Transverse colon (tissue), 4 donors: ENCODE results near the gene SHISA7. TPM values are rescaled to one million over a fixed set of nuclear protein-coding genes. Genes with fewer than 3 reads are reported as not detected.

Experiments used
- DNase-seq: peaks from one replicate; pipeline ENCODE4 v3.0.0-alpha.2; 2019
- H3K27ac ChIP-seq, 4 donors: fragments of 200-600 bp; sonication (generic); 2 replicates each; pipeline ENCODE4 v1.5.1; 2016 to 2018; ENCODE audit warnings: inconsistent platforms in 4 of 4
- H3K27me3 ChIP-seq: fragments of 200-600 bp; sonication (generic); 2 replicates; pipeline ENCODE4 v1.5.1; 2017; ENCODE audit warnings: inconsistent platforms
- H3K36me3 ChIP-seq, 4 donors: fragments of 200-600 bp; sonication (generic); 2 replicates each; pipeline ENCODE4 v1.5.1; 2017 to 2019; ENCODE audit warnings: inconsistent platforms in 4 of 4
- H3K4me1 ChIP-seq, 4 donors: fragments of 200-600 bp; sonication (generic); 2 replicates each; pipeline ENCODE4 v1.5.1; 2017 to 2020; ENCODE audit warnings: inconsistent platforms in 4 of 4
- H3K4me3 ChIP-seq, 4 donors: fragments of 200-600 bp; sonication (generic); 1 replicate in 1 of 4; 2 replicates in 3 of 4; pipeline versions ENCODE4 v1.5.1 to v1.6.1; 2017 to 2019; ENCODE audit warnings: inconsistent platforms in 4 of 4
- H3K9me3 ChIP-seq, 2 donors: fragments of 200-600 bp; sonication (generic); 2 replicates each; pipeline ENCODE4 v1.5.1; 2017 to 2019; ENCODE audit warnings: inconsistent platforms in 2 of 2
- CTCF ChIP-seq, 5 experiments: fragments of 200-600 bp in 3 of 5; fragments of 450-650 bp in 2 of 5; sonication (generic) in 3 of 5; IDR thresholded peaks; 1 replicate in 2 of 5; 2 replicates in 3 of 5; pipeline ENCODE4 v1.5.1; 2016 to 2017; ENCODE audit warnings: antibody characterized with exemption in 5 of 5, inconsistent platforms in 3 of 5, mild to moderate bottlenecking in 2 of 5, moderate library complexity in 1 of 5
- EP300 ChIP-seq: sonication (generic); formaldehyde crosslinking; IDR thresholded peaks from one replicate; pipeline ENCODE4 v1.6.1; 2017; ENCODE audit warnings: antibody characterized with exemption, low read depth
- POLR2A ChIP-seq: fragments of 450-650 bp; IDR thresholded peaks from one replicate; pipeline ENCODE4 v1.6.1; 2016; ENCODE audit warnings: antibody characterized with exemption, mild to moderate bottlenecking, moderate library complexity
- POLR2AphosphoS5 ChIP-seq, 3 donors: sonication (generic); formaldehyde crosslinking; IDR thresholded peaks; one replicate each; pipeline ENCODE4 v1.6.1; 2016; ENCODE audit warnings: antibody characterized with exemption in 3 of 3
- WGBS, 2 donors: methylation state at CpG; one replicate each; pipeline ENCODE4 v1.1.5; 2018; ENCODE audit warnings: low coverage in 1 of 2; 5-methylcytosine and 5-hydroxymethylcytosine counted together
- in situ Hi-C, 4 donors: fragments of 200-750 bp; cut with MboI; loops; one replicate each; pipeline versions ENCODE4 v1.15.0 to v1.15.1; 2017; ENCODE audit warnings: low sequenced_read_pairs in 3 of 4, low pct_ligation_motif_present in 1 of 4, low pct_unique_long_range_greater_than_20kb in 1 of 4
- intact Hi-C: fragments of 100-400 bp; cut with DNase I; formaldehyde crosslinking; loops from one replicate; pipeline ENCODE4 v1.15.1; 2023; ENCODE audit warnings: low total_unique reads
- total RNA-seq, 4 donors: library from RNA; depleted of rRNA; stranded (reverse); fragments of >200 nt; gene quantifications; one replicate each; pipeline ENCODE4 v1.1.0, GENCODE V29; 2016

SHISA7 gene
- total RNA-seq, 4 donors from 2014 or later: 0.75 TPM; not detected in 3

- Histone ChIP-seq H3K36me3 (no peaks in the 10 kb centered on the region), H3K4me1 (peaks cover 6 to 20% (median 16%) of the 10 kb centered on the region in 4 donors), H3K4me3 (no peak overlapping the region), H3K9me3 (no peaks in the 10 kb centered on the region), H3K27ac (no peak overlapping the region), H3K27me3 (peaks cover 34% of the 10 kb centered on the region)
- intact Hi-C loops: no loop called here
- TF ChIP-seq EP300 (no peak), CTCF (IDR thresholded peaks at IDR 0.05) (no peak), POLR2A (no peak), POLR2AphosphoS5 (IDR thresholded peaks at IDR 0.05) (no peak)
- no peak for DNase-seq
- WGBS, 2 donors: 90 to 94% methylated on average over 2 to 12 of the region's 12 CpGs
- in situ Hi-C loops: no loop called here
These were observed 10.6 kb upstream of the SHISA7 start for GRCh38 chr19:55453511-55454260.

GRCh38 chr19:55452749-55453346, 9.7 kb upstream of the SHISA7 start:
- peak; percentile 46 for DNase-seq
- in situ Hi-C loops (no loop called here), intact Hi-C loops (no loop called here)
- peaks cover 34% of the 10 kb centered on the region for H3K27me3 ChIP-seq
- peak overlapping the region in 2 of 4 donors; percentile 3 to 32 for H3K4me3 ChIP-seq
- WGBS, 2 donors: 53% methylated on average over 30 of the region's 34 CpGs; no CpG with 5 or more reads in 1 of the 2 donors
- no peak overlapping the region for H3K27ac ChIP-seq
- H3K4me1 ChIP-seq: peaks cover 6 to 20% (median 16%) of the 10 kb centered on the region in 4 donors
- no peaks in the 10 kb centered on the region for H3K36me3 ChIP-seq
- H3K9me3 ChIP-seq: no peaks in the 10 kb centered on the region
- TF ChIP-seq EP300 (no peak), CTCF (IDR thresholded peaks at IDR 0.05) (peak in 1 of 5 experiments; percentile 5), POLR2A (no peak)

GRCh38 chr19:55451965-55452748, 9.1 kb upstream of the SHISA7 start:
- intact Hi-C loops (loop anchor here (1.0 kb wide), 1 partner anchor 70 kb away; no protein-coding TSS in a partner anchor), in situ Hi-C loops (no loop called here)
- H3K4me1 ChIP-seq: peaks cover 6 to 20% (median 16%) of the 10 kb centered on the region in 4 donors
- no peaks in the 10 kb centered on the region for H3K9me3 ChIP-seq
- peak overlapping the region in 2 of 4 donors; percentile 3 to 32 for H3K4me3 ChIP-seq
- no peak overlapping the region for H3K27ac ChIP-seq
- WGBS, 2 donors: 24 to 60% methylated on average over 1 to 44 of the region's 57 CpGs
- TF ChIP-seq EP300: no peak
- TF ChIP-seq CTCF (IDR thresholded peaks at IDR 0.05): no peak
- TF ChIP-seq POLR2AphosphoS5 (IDR thresholded peaks at IDR 0.05): no peak
- TF ChIP-seq POLR2A: no peak
- peaks cover 34% of the 10 kb centered on the region for H3K27me3 ChIP-seq
- H3K36me3 ChIP-seq: no peaks in the 10 kb centered on the region
- no peak for DNase-seq
